ENCODE results near the gene TRIM29.

TRIM29 gene

DNA sequence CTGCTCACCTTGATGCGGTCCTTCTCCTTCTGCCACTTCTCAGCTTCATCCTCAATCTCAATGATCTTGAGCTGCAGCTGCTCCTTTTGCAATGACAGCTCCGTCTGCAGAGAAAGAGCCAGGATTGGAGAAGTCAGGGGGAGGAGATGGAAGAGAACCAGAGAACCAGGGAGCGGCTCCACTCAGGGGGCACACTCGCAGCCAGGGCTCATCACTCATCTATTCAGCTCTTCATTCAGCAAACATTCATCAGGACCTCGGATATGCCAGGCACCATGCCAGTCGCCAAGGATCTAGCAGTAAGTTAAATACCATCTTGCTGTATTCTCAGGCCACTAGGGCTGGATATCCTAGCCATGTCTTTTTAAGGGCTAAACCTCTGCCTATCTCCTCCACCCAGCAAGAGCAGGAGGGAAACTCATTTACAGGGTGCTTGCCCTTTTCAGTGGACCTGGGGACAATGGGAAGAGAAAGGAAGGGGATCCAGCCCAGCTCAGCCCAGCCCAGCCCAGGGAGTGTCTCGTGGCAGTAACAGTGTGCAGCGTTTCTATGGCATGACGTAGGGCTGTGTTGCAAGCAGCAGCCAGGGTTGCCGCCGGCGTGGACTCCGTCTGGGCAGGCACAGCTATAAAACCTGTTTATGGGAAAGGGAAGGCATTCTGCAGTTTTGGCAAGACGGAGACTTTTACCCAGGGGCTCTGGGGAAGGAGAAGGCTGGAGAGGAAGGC, 9.4 kb downstream of the TRIM29 start:
- TF ChIP-seq, protein P1, sequence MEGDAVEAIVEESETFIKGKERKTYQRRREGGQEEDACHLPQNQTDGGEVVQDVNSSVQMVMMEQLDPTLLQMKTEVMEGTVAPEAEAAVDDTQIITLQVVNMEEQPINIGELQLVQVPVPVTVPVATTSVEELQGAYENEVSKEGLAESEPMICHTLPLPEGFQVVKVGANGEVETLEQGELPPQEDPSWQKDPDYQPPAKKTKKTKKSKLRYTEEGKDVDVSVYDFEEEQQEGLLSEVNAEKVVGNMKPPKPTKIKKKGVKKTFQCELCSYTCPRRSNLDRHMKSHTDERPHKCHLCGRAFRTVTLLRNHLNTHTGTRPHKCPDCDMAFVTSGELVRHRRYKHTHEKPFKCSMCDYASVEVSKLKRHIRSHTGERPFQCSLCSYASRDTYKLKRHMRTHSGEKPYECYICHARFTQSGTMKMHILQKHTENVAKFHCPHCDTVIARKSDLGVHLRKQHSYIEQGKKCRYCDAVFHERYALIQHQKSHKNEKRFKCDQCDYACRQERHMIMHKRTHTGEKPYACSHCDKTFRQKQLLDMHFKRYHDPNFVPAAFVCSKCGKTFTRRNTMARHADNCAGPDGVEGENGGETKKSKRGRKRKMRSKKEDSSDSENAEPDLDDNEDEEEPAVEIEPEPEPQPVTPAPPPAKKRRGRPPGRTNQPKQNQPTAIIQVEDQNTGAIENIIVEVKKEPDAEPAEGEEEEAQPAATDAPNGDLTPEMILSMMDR (IDR thresholded peaks at IDR 0.05; ENCODE audit: low read depth, low read length) = no peak

DNA sequence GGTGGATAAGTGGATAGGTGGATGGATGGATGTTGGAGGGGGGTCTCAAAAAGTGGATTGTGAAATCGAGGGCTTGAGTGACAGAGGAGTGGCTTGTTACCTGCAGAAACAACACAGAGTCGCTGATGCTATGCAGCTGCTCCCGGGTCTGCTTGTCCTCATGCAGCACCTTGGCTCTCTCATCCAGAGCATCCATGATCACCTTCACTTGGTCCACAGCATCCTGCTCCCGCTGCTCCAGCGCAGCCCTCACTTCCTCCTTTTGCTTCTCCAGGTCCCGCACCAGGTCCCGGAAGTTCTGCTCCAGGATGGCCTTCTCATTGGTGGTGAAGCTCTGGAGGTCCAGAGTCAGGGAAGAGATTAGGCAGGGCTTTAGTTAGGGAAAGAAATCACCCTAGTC, 10.7 kb downstream of the TRIM29 start:
- H3K9me3 ChIP-seq (ENCODE audit: severe bottlenecking) = no peaks in the 10 kb centered on the region
- H3K27ac ChIP-seq = no peak overlapping the region
- H3K4me3 ChIP-seq (ENCODE audit: low read depth, low read length) = no peak overlapping the region
- no peaks in the 10 kb centered on the region for H3K36me3 ChIP-seq
- no peaks in the 10 kb centered on the region for H3K27me3 ChIP-seq (ENCODE audit: insufficient read depth, low read depth, severe bottlenecking)
- no peak for DNase-seq
- TF ChIP-seq, protein P1 (IDR thresholded peaks at IDR 0.05; ENCODE audit: low read depth, low read length) = no peak

More for the DNA sequence above, 9.4 kb downstream of the TRIM29 start:
- DNase-seq = no peak
- H3K4me3 ChIP-seq (ENCODE audit: low read depth, low read length) = no peak overlapping the region
- no peak overlapping the region for H3K27ac ChIP-seq
- H3K9me3 ChIP-seq (ENCODE audit: severe bottlenecking) = no peaks in the 10 kb centered on the region
- H3K36me3 ChIP-seq = no peaks in the 10 kb centered on the region
- H3K27me3 ChIP-seq (ENCODE audit: insufficient read depth, low read depth, severe bottlenecking) = no peaks in the 10 kb centered on the region

DNA sequence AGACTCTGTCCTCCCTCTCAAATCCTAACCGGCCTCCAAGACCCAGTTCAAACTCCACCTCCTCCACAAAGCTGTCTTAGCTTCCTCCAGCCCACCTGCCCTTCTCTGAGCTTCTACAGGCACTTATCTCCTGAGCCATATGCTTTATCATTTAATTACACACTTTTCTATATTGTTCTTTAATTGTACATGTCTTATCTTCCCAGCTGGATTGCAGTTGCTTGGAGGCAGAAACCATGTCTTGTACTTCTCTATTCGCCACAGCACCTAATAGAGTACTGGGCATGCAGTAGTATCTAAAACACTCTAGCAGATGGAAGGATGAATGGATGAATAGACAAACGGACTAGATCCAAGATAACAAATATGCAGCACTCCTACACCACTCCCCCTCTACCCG, 11.3 kb downstream of the TRIM29 start:
- TF ChIP-seq, protein P1 (IDR thresholded peaks at IDR 0.05; ENCODE audit: low read depth, low read length) = no peak
- no peak for DNase-seq
- Histone ChIP-seq H3K9me3 (ENCODE audit: severe bottlenecking) (no peaks in the 10 kb centered on the region), H3K36me3 (no peaks in the 10 kb centered on the region), H3K4me3 (ENCODE audit: low read depth, low read length) (no peak overlapping the region), H3K27me3 (ENCODE audit: insufficient read depth, low read depth, severe bottlenecking) (no peaks in the 10 kb centered on the region), H3K27ac (peak overlapping the region; percentile 21; the same call in 1 of the 2 replicates)

DNA sequence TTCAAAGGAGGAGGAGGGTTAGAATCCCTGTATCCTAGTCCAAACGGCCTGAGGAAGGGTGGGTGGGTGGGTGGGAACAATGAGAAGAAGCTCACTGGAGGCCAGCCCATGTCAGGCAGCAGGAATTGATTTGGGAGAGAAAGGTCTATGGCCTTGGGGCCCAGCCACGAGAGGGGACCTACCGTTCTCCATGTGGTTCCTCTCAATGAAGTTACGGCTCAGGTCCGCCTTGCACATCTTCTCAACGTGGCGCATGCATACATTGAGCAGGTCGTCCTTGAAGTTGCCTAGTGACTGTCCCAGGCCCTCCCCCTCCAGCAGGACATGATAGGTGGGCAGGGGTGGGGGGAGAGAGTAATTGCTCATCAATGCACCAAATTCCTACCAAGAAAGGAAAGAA, 12.4 kb downstream of the TRIM29 start:
- TF ChIP-seq, protein P1 (IDR thresholded peaks at IDR 0.05; ENCODE audit: low read depth, low read length) = no peak
- H3K4me3 ChIP-seq (ENCODE audit: low read depth, low read length) = no peak overlapping the region
- DNase-seq = no peak
- H3K9me3 ChIP-seq (ENCODE audit: severe bottlenecking) = no peaks in the 10 kb centered on the region
- no peak overlapping the region for H3K27ac ChIP-seq
- no peaks in the 10 kb centered on the region for H3K36me3 ChIP-seq
- no peaks in the 10 kb centered on the region for H3K27me3 ChIP-seq (ENCODE audit: insufficient read depth, low read depth, severe bottlenecking)

DNA sequence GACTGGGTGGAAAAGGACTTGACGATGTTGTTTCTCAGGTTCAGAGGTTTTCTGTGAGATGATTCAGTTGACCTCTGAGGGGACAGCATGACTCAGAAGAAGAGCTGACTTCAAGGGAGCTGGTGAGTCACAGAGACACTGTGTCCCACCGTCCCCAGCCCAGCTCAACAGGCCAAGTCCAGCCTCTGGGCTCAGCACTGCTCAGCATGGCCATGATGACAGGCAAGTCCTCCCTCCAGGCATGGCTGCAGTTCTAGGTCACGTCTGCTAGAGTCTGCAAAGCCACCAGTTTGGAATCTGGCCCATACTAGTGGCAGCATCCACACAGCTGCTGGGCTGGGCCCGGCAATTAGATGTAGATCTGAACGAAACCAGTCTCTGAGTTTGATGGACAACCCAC, 12.9 kb downstream of the TRIM29 start:
- no peaks in the 10 kb centered on the region for H3K9me3 ChIP-seq (ENCODE audit: severe bottlenecking)
- no peak overlapping the region for H3K27ac ChIP-seq
- no peaks in the 10 kb centered on the region for H3K27me3 ChIP-seq (ENCODE audit: insufficient read depth, low read depth, severe bottlenecking)
- no peak for DNase-seq
- no peaks in the 10 kb centered on the region for H3K36me3 ChIP-seq
- H3K4me3 ChIP-seq (ENCODE audit: low read depth, low read length) = no peak overlapping the region
- TF ChIP-seq, protein P1 (IDR thresholded peaks at IDR 0.05; ENCODE audit: low read depth, low read length) = no peak

DNA sequence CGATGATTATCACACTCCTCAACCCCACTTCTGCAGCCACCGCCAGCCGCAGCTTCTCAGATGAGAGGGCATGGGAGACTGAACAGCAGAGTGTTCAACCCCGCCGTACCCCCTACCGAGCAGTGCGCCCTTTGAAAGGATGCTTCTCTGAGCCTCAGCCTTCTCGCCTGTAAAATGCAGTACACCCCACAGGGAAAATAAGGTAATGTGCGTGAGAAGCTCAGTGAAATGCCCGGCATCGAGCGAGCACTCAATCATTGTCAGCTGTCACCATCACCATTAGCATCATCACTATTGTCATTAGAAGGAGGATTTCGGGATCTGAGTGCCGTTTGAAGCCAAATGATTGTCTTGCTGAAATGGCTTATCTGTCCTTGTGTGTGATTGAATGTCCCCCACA, 13.6 kb downstream of the TRIM29 start:
- no peak overlapping the region for H3K27ac ChIP-seq
- H3K27me3 ChIP-seq (ENCODE audit: insufficient read depth, low read depth, severe bottlenecking) = no peaks in the 10 kb centered on the region
- H3K9me3 ChIP-seq (ENCODE audit: severe bottlenecking) = no peaks in the 10 kb centered on the region
- no peak overlapping the region for H3K4me3 ChIP-seq (ENCODE audit: low read depth, low read length)
- DNase-seq = no peak
- no peaks in the 10 kb centered on the region for H3K36me3 ChIP-seq
- TF ChIP-seq, protein P1 (IDR thresholded peaks at IDR 0.05; ENCODE audit: low read depth, low read length) = no peak
